HEK293 (cell line): ENCODE results near the gene DES.
A peak's percentile ranks its signal among the peaks of the same experiment; 100 is the strongest.

ENCODE experiments used
- CTCF ChIA-PET: fragments of 350-600 bp; formaldehyde crosslinking; extraction: SDS; loops from one replicate; lab custom pipeline; 2021; ENCODE audit warnings: antibody characterized with exemption; lab: Yijun Ruan, JAX
- POLR2A ChIA-PET: fragments of 300-600 bp; formaldehyde crosslinking; extraction: SDS; loops from one replicate; lab custom pipeline; 2020; ENCODE audit warnings: antibody characterized with exemption, inconsistent platforms; lab: Yijun Ruan, JAX
- H3K27ac ChIP-seq: fragments of 200-500 bp; sonication (Bioruptor generic); 2 replicates; pipeline ENCODE4 v1.5.1; 2014; ENCODE audit warnings: low read depth, low read length, control low read depth, inconsistent platforms; ENCODE audit errors: extremely low read depth
- H3K36me3 ChIP-seq, 2 experiments: fragments of 200-500 bp in 1 of 2; sonication (Bioruptor generic) in 1 of 2; 1 replicate in 1 of 2; 2 replicates in 1 of 2; pipeline ENCODE4 v1.5.1; 2014 to 2017; ENCODE audit warnings: inconsistent platforms in 2 of 2, low read length in 2 of 2; ENCODE audit not compliant: control insufficient read depth in 2 of 2, insufficient read depth in 1 of 2
- H3K4me1 ChIP-seq: fragments of 200-500 bp; sonication (Bioruptor generic); 2 replicates; pipeline ENCODE4 v1.5.1; 2014; ENCODE audit warnings: mild to moderate bottlenecking, low read length, inconsistent platforms; ENCODE audit not compliant: control insufficient read depth, insufficient read depth
- H3K4me3 ChIP-seq: 2 replicates; pipeline ENCODE4 v1.5.1; 2011; ENCODE audit warnings: low read depth, mild to moderate bottlenecking, control low read depth, low read length, moderate library complexity
- H3K9me3 ChIP-seq: fragments of 200-500 bp; sonication (Bioruptor generic); 2 replicates; pipeline ENCODE4 v1.5.1; 2014; ENCODE audit warnings: low read depth, low read length, inconsistent platforms; ENCODE audit not compliant: control insufficient read depth, insufficient read depth
- EGR2 ChIP-seq: fragments of 450-650 bp; formaldehyde crosslinking; IDR thresholded peaks from 2 replicates; pipeline ENCODE4 v1.5.1; 2016; ENCODE audit warnings: low read depth, missing biosample characterization, missing genetic modification characterization
- REPIN1 ChIP-seq: fragments of 450-650 bp; formaldehyde crosslinking; IDR thresholded peaks from 2 replicates; pipeline ENCODE4 v1.5.1; 2017; ENCODE audit warnings: missing biosample characterization, missing genetic modification characterization, low read depth
- SCRT2 ChIP-seq: fragments of 450-650 bp; formaldehyde crosslinking; IDR thresholded peaks from 2 replicates; pipeline ENCODE4 v1.5.1; 2016; ENCODE audit warnings: missing biosample characterization, missing genetic modification characterization
- YY1 ChIP-seq: fragments of 450-650 bp; formaldehyde crosslinking; IDR thresholded peaks from 2 replicates; pipeline ENCODE4 v1.5.1; 2018; ENCODE audit warnings: missing biosample characterization, missing genetic modification characterization
- ZBTB8A ChIP-seq: fragments of 450-650 bp; formaldehyde crosslinking; IDR thresholded peaks from 2 replicates; pipeline ENCODE4 v1.5.1; 2016; ENCODE audit warnings: missing biosample characterization, missing genetic modification characterization
- ZFHX2 ChIP-seq: fragments of 450-650 bp; formaldehyde crosslinking; conservative IDR thresholded peaks from 2 replicates; pipeline ENCODE4 v1.5.1; 2016; ENCODE audit warnings: missing biosample characterization, missing genetic modification characterization
- ZNF132 ChIP-seq: fragments of 450-650 bp; formaldehyde crosslinking; IDR thresholded peaks from 2 replicates; pipeline ENCODE4 v1.5.1; 2017; ENCODE audit warnings: missing biosample characterization, missing genetic modification characterization, borderline replicate concordance
- ZNF140 ChIP-seq: fragments of 450-650 bp; formaldehyde crosslinking; IDR thresholded peaks from 2 replicates; pipeline ENCODE4 v1.5.1; 2016; ENCODE audit warnings: missing biosample characterization, missing genetic modification characterization
- ZNF169 ChIP-seq: fragments of 450-650 bp; formaldehyde crosslinking; IDR thresholded peaks from 2 replicates; pipeline ENCODE4 v1.5.1; 2016; ENCODE audit warnings: missing biosample characterization, missing genetic modification characterization
- ZNF202 ChIP-seq: fragments of 450-650 bp; formaldehyde crosslinking; IDR thresholded peaks from 2 replicates; pipeline ENCODE4 v1.5.1; 2016; ENCODE audit warnings: missing biosample characterization, missing genetic modification characterization, borderline replicate concordance
- ZNF23 ChIP-seq: fragments of 450-650 bp; formaldehyde crosslinking; IDR thresholded peaks from 2 replicates; pipeline ENCODE4 v1.5.1; 2016; ENCODE audit warnings: missing biosample characterization, missing genetic modification characterization, borderline replicate concordance
- ZNF366 ChIP-seq: fragments of 450-650 bp; formaldehyde crosslinking; conservative IDR thresholded peaks from 2 replicates; pipeline ENCODE4 v1.5.1; 2016; ENCODE audit warnings: missing biosample characterization, missing genetic modification characterization
- ZNF426 ChIP-seq: fragments of 450-650 bp; formaldehyde crosslinking; IDR thresholded peaks from 2 replicates; pipeline ENCODE4 v1.5.1; 2017; ENCODE audit warnings: missing biosample characterization, missing genetic modification characterization, mild to moderate bottlenecking, inconsistent platforms, moderate library complexity
- ZNF548 ChIP-seq: fragments of 450-650 bp; formaldehyde crosslinking; IDR thresholded peaks from 2 replicates; pipeline ENCODE4 v1.5.1; 2016; ENCODE audit warnings: missing biosample characterization, missing genetic modification characterization
- ZNF555 ChIP-seq: fragments of 450-650 bp; formaldehyde crosslinking; conservative IDR thresholded peaks from 2 replicates; pipeline ENCODE4 v1.5.1; 2017; ENCODE audit warnings: missing biosample characterization, mild to moderate bottlenecking, missing genetic modification characterization, inconsistent platforms
- ZNF624 ChIP-seq: fragments of 450-650 bp; formaldehyde crosslinking; IDR thresholded peaks from 2 replicates; pipeline ENCODE4 v1.5.1; 2017; ENCODE audit warnings: missing biosample characterization, missing genetic modification characterization
- ZNF677 ChIP-seq: fragments of 450-650 bp; IDR thresholded peaks from 2 replicates; pipeline ENCODE4 v1.5.0; 2018; ENCODE audit warnings: missing biosample characterization, mild to moderate bottlenecking, missing genetic modification characterization, moderate library complexity
- TF ChIP-seq, protein P1 (sequence below): fragments of 450-650 bp; formaldehyde crosslinking; IDR thresholded peaks from 2 replicates; pipeline ENCODE4 v1.5.1; 2016; ENCODE audit warnings: missing biosample characterization, missing genetic modification characterization
- TF ChIP-seq, protein P2 (sequence below): fragments of 450-650 bp; formaldehyde crosslinking; IDR thresholded peaks from 2 replicates; pipeline ENCODE4 v1.5.1; 2016; ENCODE audit warnings: missing biosample characterization, missing genetic modification characterization
- TF ChIP-seq, protein P3 (sequence below): fragments of 450-650 bp; formaldehyde crosslinking; IDR thresholded peaks from 2 replicates; pipeline ENCODE4 v1.5.1; 2016; ENCODE audit warnings: missing biosample characterization, missing genetic modification characterization
- TF ChIP-seq, protein P4 (sequence below): fragments of 450-650 bp; formaldehyde crosslinking; IDR thresholded peaks from 2 replicates; pipeline ENCODE4 v1.5.1; 2016; ENCODE audit warnings: missing biosample characterization, missing genetic modification characterization, low read depth
- TF ChIP-seq, protein P5 (sequence below): fragments of 450-650 bp; formaldehyde crosslinking; IDR thresholded peaks from 2 replicates; pipeline ENCODE4 v1.5.1; 2017; ENCODE audit warnings: missing biosample characterization, missing genetic modification characterization

Gene DES

DNA sequence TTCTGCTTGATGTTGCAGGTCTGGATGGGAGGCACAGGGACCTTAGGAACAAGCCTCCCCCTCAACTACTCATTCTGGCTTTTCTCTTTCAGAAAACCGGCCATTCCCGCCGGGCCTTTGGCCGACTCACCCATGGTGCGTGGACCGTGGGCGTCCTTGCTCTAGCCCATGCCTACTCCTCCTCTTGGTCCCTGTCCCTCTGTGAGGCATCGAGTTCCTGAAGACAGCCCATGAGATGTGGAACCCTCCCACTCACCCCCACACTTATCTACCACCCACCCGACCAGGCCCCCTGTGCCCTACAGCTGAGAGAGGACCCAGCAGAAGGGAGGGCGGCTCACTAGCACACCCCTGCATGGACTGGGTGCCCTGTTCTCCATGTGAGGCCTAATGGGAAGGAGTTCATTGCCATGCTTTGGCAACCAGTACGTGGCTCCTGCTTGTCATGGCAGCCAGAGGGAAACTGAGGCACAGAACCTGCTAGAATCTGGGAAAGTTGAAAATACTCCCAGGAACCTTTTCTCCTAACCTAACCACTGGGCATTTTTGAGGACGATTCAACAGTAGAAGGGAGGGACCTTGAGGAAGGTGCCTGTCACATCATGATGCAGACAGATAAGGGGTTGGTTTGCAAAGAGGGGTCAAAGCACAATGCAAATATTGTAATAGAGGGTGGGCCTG is 25.0 kb downstream of the DES start:
- TF ChIP-seq, protein P1, sequence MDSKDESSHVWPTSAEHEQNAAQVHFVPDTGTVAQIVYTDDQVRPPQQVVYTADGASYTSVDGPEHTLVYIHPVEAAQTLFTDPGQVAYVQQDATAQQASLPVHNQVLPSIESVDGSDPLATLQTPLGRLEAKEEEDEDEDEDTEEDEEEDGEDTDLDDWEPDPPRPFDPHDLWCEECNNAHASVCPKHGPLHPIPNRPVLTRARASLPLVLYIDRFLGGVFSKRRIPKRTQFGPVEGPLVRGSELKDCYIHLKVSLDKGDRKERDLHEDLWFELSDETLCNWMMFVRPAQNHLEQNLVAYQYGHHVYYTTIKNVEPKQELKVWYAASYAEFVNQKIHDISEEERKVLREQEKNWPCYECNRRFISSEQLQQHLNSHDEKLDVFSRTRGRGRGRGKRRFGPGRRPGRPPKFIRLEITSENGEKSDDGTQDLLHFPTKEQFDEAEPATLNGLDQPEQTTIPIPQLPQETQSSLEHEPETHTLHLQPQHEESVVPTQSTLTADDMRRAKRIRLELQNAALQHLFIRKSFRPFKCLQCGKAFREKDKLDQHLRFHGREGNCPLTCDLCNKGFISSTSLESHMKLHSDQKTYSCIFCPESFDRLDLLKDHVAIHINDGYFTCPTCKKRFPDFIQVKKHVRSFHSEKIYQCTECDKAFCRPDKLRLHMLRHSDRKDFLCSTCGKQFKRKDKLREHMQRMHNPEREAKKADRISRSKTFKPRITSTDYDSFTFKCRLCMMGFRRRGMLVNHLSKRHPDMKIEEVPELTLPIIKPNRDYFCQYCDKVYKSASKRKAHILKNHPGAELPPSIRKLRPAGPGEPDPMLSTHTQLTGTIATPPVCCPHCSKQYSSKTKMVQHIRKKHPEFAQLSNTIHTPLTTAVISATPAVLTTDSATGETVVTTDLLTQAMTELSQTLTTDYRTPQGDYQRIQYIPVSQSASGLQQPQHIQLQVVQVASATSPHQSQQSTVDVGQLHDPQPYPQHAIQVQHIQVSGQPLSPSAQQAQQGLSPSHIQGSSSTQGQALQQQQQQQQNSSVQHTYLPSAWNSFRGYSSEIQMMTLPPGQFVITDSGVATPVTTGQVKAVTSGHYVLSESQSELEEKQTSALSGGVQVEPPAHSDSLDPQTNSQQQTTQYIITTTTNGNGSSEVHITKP: no peak
- peak; percentile 92 for TF ChIP-seq ZFHX2 (tag by site-specific recombination)
- peak; percentile 85 for TF ChIP-seq EGR2
- Histone ChIP-seq H3K9me3 (no peaks in the 10 kb centered on the region), H3K36me3 (peaks cover 0 to 11% of the 10 kb centered on the region in 2 experiments; a peak in 1 of 3 replicates), H3K27ac (no peak overlapping the region), H3K4me3 (no peak overlapping the region), H3K4me1 (no peaks in the 10 kb centered on the region)
- ChIA-PET CTCF (interaction anchor here (0.6 to 1.0 kb wide), 4 partner anchors 14 to 98 kb away, joined by 3 to 5 read pairs (median 4); no protein-coding TSS in a partner anchor), POLR2A (interaction anchor here (0.9 to 1.3 kb wide), 2 partner anchors 10 to 61 kb away, joined by 3 to 5 read pairs; no protein-coding TSS in a partner anchor)

DNA sequence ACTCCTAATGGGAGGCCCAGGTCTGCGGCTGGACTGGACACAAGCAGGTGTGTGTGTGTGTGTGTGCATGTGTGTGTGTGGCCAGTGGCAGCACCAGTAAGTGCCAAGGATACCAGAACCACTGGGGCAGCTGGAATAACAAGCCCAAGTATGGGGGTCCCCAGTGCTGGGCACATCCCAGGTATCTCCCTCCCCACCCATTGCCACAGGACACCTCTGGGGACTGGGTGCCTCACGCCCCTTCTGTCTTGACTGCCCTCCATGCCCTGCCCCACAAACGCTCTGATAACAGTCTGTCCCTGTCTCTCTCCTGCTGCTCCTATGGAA is 25.5 kb downstream of the DES start:
- Histone ChIP-seq H3K9me3 (no peaks in the 10 kb centered on the region), H3K4me3 (no peak overlapping the region), H3K27ac (no peak overlapping the region), H3K36me3 (peaks cover 0 to 16% of the 10 kb centered on the region in 2 experiments; a peak in 1 of 3 replicates), H3K4me1 (no peaks in the 10 kb centered on the region)
- CTCF ChIA-PET: no interaction called here
- TF ChIP-seq ZNF548 (tag by site-specific recombination) (no peak), ZNF624 (tag by site-specific recombination) (no peak), SCRT2 (no peak), ZNF23 (tag by site-specific recombination) (no peak), ZNF140 (tag by site-specific recombination) (no peak), ZNF677 (tag by site-specific recombination) (no peak), REPIN1 (tag by site-specific recombination) (no peak), ZNF426 (tag by site-specific recombination) (no peak), ZNF169 (tag by site-specific recombination) (no peak), ZNF202 (no peak), ZNF132 (tag by site-specific recombination) (no peak), ZNF366 (tag by site-specific recombination) (no peak), ZNF555 (tag by site-specific recombination) (no peak), ZBTB8A (tag by site-specific recombination) (no peak), YY1 (tag by site-specific recombination) (no peak)
- TF ChIP-seq, protein P2, sequence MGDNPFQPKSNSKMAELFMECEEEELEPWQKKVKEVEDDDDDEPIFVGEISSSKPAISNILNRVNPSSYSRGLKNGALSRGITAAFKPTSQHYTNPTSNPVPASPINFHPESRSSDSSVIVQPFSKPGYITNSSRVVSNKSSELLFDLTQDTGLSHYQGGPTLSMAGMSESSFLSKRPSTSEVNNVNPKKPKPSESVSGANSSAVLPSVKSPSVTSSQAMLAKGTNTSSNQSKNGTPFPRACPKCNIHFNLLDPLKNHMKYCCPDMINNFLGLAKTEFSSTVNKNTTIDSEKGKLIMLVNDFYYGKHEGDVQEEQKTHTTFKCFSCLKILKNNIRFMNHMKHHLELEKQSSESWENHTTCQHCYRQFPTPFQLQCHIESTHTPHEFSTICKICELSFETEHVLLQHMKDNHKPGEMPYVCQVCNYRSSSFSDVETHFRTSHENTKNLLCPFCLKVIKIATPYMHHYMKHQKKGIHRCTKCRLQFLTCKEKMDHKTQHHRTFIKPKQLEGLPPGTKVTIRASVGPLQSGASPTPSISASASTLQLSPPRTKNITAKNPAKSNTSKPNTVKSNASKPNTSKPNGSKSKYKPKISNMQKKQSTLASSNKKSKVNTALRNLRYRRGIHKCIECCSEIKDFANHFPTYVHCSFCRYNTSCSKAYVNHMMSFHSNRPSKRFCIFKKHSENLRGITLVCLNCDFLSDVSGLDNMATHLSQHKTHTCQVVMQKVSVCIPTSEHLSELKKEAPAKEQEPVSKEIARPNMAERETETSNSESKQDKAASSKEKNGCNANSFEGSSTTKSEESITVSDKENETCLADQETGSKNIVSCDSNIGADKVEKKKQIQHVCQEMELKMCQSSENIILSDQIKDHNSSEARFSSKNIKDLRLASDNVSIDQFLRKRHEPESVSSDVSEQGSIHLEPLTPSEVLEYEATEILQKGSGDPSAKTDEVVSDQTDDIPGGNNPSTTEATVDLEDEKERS: no peak
- TF ChIP-seq, protein P3, sequence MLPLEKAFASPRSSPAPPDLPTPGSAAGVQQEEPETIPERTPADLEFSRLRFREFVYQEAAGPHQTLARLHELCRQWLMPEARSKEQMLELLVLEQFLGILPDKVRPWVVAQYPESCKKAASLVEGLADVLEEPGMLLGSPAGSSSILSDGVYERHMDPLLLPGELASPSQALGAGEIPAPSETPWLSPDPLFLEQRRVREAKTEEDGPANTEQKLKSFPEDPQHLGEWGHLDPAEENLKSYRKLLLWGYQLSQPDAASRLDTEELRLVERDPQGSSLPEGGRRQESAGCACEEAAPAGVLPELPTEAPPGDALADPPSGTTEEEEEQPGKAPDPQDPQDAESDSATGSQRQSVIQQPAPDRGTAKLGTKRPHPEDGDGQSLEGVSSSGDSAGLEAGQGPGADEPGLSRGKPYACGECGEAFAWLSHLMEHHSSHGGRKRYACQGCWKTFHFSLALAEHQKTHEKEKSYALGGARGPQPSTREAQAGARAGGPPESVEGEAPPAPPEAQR: no peak
- TF ChIP-seq, protein P4, sequence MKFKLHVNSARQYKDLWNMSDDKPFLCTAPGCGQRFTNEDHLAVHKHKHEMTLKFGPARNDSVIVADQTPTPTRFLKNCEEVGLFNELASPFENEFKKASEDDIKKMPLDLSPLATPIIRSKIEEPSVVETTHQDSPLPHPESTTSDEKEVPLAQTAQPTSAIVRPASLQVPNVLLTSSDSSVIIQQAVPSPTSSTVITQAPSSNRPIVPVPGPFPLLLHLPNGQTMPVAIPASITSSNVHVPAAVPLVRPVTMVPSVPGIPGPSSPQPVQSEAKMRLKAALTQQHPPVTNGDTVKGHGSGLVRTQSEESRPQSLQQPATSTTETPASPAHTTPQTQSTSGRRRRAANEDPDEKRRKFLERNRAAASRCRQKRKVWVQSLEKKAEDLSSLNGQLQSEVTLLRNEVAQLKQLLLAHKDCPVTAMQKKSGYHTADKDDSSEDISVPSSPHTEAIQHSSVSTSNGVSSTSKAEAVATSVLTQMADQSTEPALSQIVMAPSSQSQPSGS (tag by site-specific recombination): no peak
- TF ChIP-seq, protein P5, sequence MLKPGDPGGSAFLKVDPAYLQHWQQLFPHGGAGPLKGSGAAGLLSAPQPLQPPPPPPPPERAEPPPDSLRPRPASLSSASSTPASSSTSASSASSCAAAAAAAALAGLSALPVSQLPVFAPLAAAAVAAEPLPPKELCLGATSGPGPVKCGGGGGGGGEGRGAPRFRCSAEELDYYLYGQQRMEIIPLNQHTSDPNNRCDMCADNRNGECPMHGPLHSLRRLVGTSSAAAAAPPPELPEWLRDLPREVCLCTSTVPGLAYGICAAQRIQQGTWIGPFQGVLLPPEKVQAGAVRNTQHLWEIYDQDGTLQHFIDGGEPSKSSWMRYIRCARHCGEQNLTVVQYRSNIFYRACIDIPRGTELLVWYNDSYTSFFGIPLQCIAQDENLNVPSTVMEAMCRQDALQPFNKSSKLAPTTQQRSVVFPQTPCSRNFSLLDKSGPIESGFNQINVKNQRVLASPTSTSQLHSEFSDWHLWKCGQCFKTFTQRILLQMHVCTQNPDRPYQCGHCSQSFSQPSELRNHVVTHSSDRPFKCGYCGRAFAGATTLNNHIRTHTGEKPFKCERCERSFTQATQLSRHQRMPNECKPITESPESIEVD (tag by site-specific recombination): no peak
- POLR2A ChIA-PET: no interaction called here
